OCI-LY7 (cell line): ENCODE data around the gene PSMC1. TPM values are rescaled to one million over a fixed set of nuclear protein-coding genes. Genes with fewer than 3 reads are reported as not detected.

Experiments used
- BruUV-seq: library from RNA; stranded (reverse); fragments of 400-500 nt; replicated peaks from 2 replicates; lab custom pipeline; 2021; lab: Mats Ljungman, UMichigan
- CTCF ChIA-PET: fragments of 300-600 bp; sonication (Branson Sonifier 250); formaldehyde crosslinking; loops from one replicate; lab custom pipeline; 2022; ENCODE audit warnings: antibody characterized with exemption; ENCODE audit not compliant: unreplicated experiment; lab: Charles Lee
- POLR2A ChIA-PET: fragments of 300-600 bp; sonication (Branson Sonifier 250); formaldehyde crosslinking; loops from one replicate; lab custom pipeline; 2022; ENCODE audit warnings: antibody characterized with exemption; lab: Charles Lee
- DNase-seq: peaks from one replicate; pipeline ENCODE4 v3.0.0-alpha.2; 2015; ENCODE audit warnings: low spot score
- H2AFZ ChIP-seq: fragments of 200-600 bp; sonication (generic), shearing (Covaris generic); 2 replicates; pipeline ENCODE4 v1.6.1; 2014; ENCODE audit warnings: mild to moderate bottlenecking, antibody characterized with exemption, low read length, moderate library complexity
- H3K27ac ChIP-seq: fragments of 200-600 bp; sonication (generic); 2 replicates; pipeline ENCODE4 v1.5.1; 2014; ENCODE audit warnings: mixed run types, low read depth, mild to moderate bottlenecking, moderate library complexity, low read length, inconsistent platforms; ENCODE audit not compliant: poor library complexity, severe bottlenecking
- H3K36me3 ChIP-seq: fragments of 200-600 bp; sonication (generic); 2 replicates; pipeline ENCODE4 v1.6.1; 2014; ENCODE audit warnings: mild to moderate bottlenecking, antibody characterized with exemption, low read length, moderate library complexity, mixed read lengths; ENCODE audit not compliant: insufficient read depth
- H3K4me1 ChIP-seq: fragments of 200-600 bp; sonication (generic); 2 replicates; pipeline ENCODE4 v1.5.1; 2014; ENCODE audit warnings: mild to moderate bottlenecking, low read length; ENCODE audit not compliant: insufficient read depth, poor library complexity, severe bottlenecking
- H3K4me2 ChIP-seq: fragments of 200-600 bp; sonication (generic); 2 replicates; pipeline ENCODE4 v1.6.1; 2014; ENCODE audit warnings: mild to moderate bottlenecking, low read length
- H3K4me3 ChIP-seq: fragments of 200-600 bp; sonication (generic); 2 replicates; pipeline ENCODE4 v1.5.1; 2014; ENCODE audit warnings: mild to moderate bottlenecking, low read depth, low read length; ENCODE audit not compliant: poor library complexity, severe bottlenecking
- H3K79me2 ChIP-seq: fragments of 200-600 bp; sonication (generic); 2 replicates; pipeline ENCODE4 v1.6.1; 2016; ENCODE audit warnings: low read depth, mild to moderate bottlenecking, low read length, moderate library complexity, mixed read lengths; ENCODE audit not compliant: insufficient read depth
- H3K9me2 ChIP-seq: fragments of 200-600 bp; sonication (generic); 2 replicates; pipeline ENCODE4 v1.6.1; 2016; ENCODE audit warnings: mild to moderate bottlenecking, low read length, mixed read lengths; ENCODE audit not compliant: insufficient read depth
- H3K9me3 ChIP-seq: fragments of 200-600 bp; sonication (generic); 2 replicates; pipeline ENCODE4 v1.6.1; 2014; ENCODE audit warnings: mild to moderate bottlenecking, mixed run types, low read length, mixed read lengths
- H4K20me1 ChIP-seq: fragments of 200-600 bp; sonication (generic); 2 replicates; pipeline ENCODE4 v1.6.1; 2014; ENCODE audit warnings: mild to moderate bottlenecking, antibody characterized with exemption, low read length, moderate library complexity, mixed read lengths; ENCODE audit not compliant: insufficient read depth
- CTCF ChIP-seq: fragments of 200-600 bp; sonication (generic); conservative IDR thresholded peaks from 2 replicates; pipeline ENCODE4 v1.5.1; 2014; ENCODE audit warnings: mild to moderate bottlenecking, antibody characterized with exemption, low read length, moderate library complexity, mixed read lengths
- EZH2phosphoT487 ChIP-seq: fragments of 200-600 bp; sonication (generic); IDR thresholded peaks from 2 replicates; pipeline ENCODE4 v1.6.1; 2018; ENCODE audit warnings: low read depth, borderline replicate concordance, mild to moderate bottlenecking, mixed run types, antibody characterized with exemption, low read length, moderate library complexity, mixed read lengths
- intact Hi-C: fragments of 100-400 bp; cut with micrococcal nuclease; formaldehyde crosslinking; loops from one replicate; pipeline ENCODE4 v1.10.0; 2022; ENCODE audit not compliant: unreplicated experiment
- total RNA-seq, 2 experiments: library from RNA; depleted of rRNA in 1 of 2; stranded (reverse); fragments of >200 nt in 1 of 2; shearing (Covaris generic) in 1 of 2; gene quantifications; 2 replicates each; pipeline ENCODE4 v1.2.3, GENCODE V29; 2014 to 2022

The PSMC1 gene
- total RNA-seq, 2 experiments from 2014 or later, result 92.7 to 100 TPM

- Histone ChIP-seq H3K4me1 (no peaks in the 10 kb centered on the region), H3K4me2 (no peak overlapping the region), H3K27ac (no peak overlapping the region), H3K9me3 (no peaks in the 10 kb centered on the region), H3K79me2 (no peaks in the 10 kb centered on the region), H4K20me1 (no peaks in the 10 kb centered on the region), H3K4me3 (no peak overlapping the region), H3K9me2 (no peaks in the 10 kb centered on the region), H2AFZ (no peak overlapping the region), H3K36me3 (peaks cover 56% of the 10 kb centered on the region)
- BruUV-seq, result no TSS peak
- no peak for TF ChIP-seq CTCF
- CTCF ChIA-PET, result interaction anchor here (0.7 kb wide), 1 partner anchor 40 kb away, joined by 4 read pairs; no protein-coding TSS in a partner anchor
- no peak for DNase-seq
- intact Hi-C loops, result no loop called here
- POLR2A ChIA-PET, result no interaction called here
Observed at GRCh38 chr14:90275820-90276219, 19.5 kb downstream of the PSMC1 start.

- intact Hi-C loops, result no loop called here
- POLR2A ChIA-PET, result no interaction called here
- Histone ChIP-seq H3K4me3 (no peak overlapping the region), H3K9me2 (no peaks in the 10 kb centered on the region), H3K4me2 (no peak overlapping the region), H3K79me2 (no peaks in the 10 kb centered on the region), H2AFZ (no peak overlapping the region), H3K4me1 (no peaks in the 10 kb centered on the region), H3K9me3 (no peaks in the 10 kb centered on the region), H3K36me3 (peaks cover 47% of the 10 kb centered on the region), H3K27ac (no peak overlapping the region), H4K20me1 (no peaks in the 10 kb centered on the region)
- TF ChIP-seq EZH2phosphoT487 (no peak), CTCF (no peak)
- BruUV-seq, result no TSS peak
- CTCF ChIA-PET, result no interaction called here
- DNase-seq, result no peak
Observed at GRCh38 chr14:90276646-90277367, 20.5 kb downstream of the PSMC1 start.

GRCh38 chr14:90277581-90278198 is 21.3 kb downstream of the PSMC1 start:
- TF ChIP-seq CTCF, result no peak
- no peak for TF ChIP-seq EZH2phosphoT487
- no peak for DNase-seq
- Histone ChIP-seq H3K27ac (no peak overlapping the region), H3K79me2 (no peaks in the 10 kb centered on the region), H2AFZ (no peak overlapping the region), H3K4me1 (no peaks in the 10 kb centered on the region), H3K9me2 (no peaks in the 10 kb centered on the region), H3K36me3 (peaks cover 41% of the 10 kb centered on the region), H3K9me3 (no peaks in the 10 kb centered on the region), H4K20me1 (no peaks in the 10 kb centered on the region), H3K4me3 (no peak overlapping the region), H3K4me2 (no peak overlapping the region)
- BruUV-seq, result no TSS peak
- POLR2A ChIA-PET, result no interaction called here
- intact Hi-C loops, result no loop called here
- CTCF ChIA-PET, result no interaction called here
